Sigmoid colon (tissue), 7 donors: ENCODE data around the gene MIDN. TPM values are rescaled to one million over a fixed set of nuclear protein-coding genes. Genes with fewer than 3 reads are reported as not detected.
A peak's percentile ranks its signal among the peaks of the same experiment; 100 is the strongest.
"Not testable (repeated sequence)": the region's sequence is repeated elsewhere in the genome, so short reads cannot be mapped to it uniquely, and the experiment has no call there.

Source experiments
- DNase-seq: peaks from one replicate; pipeline ENCODE4 v3.0.0-alpha.2; 2019
- H3K27ac ChIP-seq, 4 donors: fragments of 200-600 bp; sonication (generic); one replicate each; pipeline ENCODE4 v1.5.1; 2016 to 2019; ENCODE audit warnings: mild to moderate bottlenecking in 1 of 4
- H3K27me3 ChIP-seq, 3 donors: fragments of 200-600 bp; sonication (generic); one replicate each; pipeline ENCODE4 v1.5.1; 2019; ENCODE audit warnings: mild to moderate bottlenecking in 1 of 3
- H3K36me3 ChIP-seq, 4 donors: fragments of 200-600 bp; sonication (generic); one replicate each; pipeline ENCODE4 v1.5.1; 2016 to 2019
- H3K4me1 ChIP-seq, 4 donors: fragments of 200-600 bp; sonication (generic); one replicate each; pipeline ENCODE4 v1.5.1; 2017 to 2019
- H3K4me3 ChIP-seq, 4 donors: fragments of 200-600 bp; sonication (generic); one replicate each; pipeline ENCODE4 v1.5.1; 2017 to 2019; ENCODE audit warnings: mild to moderate bottlenecking in 2 of 4, moderate library complexity in 1 of 4
- H3K9me3 ChIP-seq, 4 donors: fragments of 200-600 bp in 3 of 4; sonication (generic) in 3 of 4; one replicate each; pipeline versions ENCODE4 v1.5.1 to v1.6.1; 2013 to 2019
- CTCF ChIP-seq, 4 experiments: fragments of 450-650 bp in 3 of 4; fragments of 200-600 bp in 1 of 4; IDR thresholded peaks; one replicate each; pipeline ENCODE4 v1.5.1; 2016 to 2019; ENCODE audit warnings: antibody characterized with exemption in 4 of 4, mild to moderate bottlenecking in 3 of 4, moderate library complexity in 2 of 4
- EP300 ChIP-seq, 4 donors: sonication (generic); formaldehyde crosslinking; IDR thresholded peaks; one replicate each; pipeline ENCODE4 v1.6.1; 2017; ENCODE audit warnings: antibody characterized with exemption in 4 of 4
- POLR2A ChIP-seq, 2 donors: fragments of 450-650 bp; IDR thresholded peaks; one replicate each; pipeline ENCODE4 v1.6.1; 2016; ENCODE audit warnings: antibody characterized with exemption in 2 of 2, mild to moderate bottlenecking in 2 of 2, moderate library complexity in 2 of 2
- POLR2AphosphoS5 ChIP-seq, 4 donors: sonication (generic); formaldehyde crosslinking; IDR thresholded peaks; one replicate each; pipeline ENCODE4 v1.6.1; 2017; ENCODE audit warnings: antibody characterized with exemption in 4 of 4
- WGBS, 2 donors: extraction: QIAGEN DNeasy Blood & Tissue Kit; methylation state at CpG; one replicate each; pipeline ENCODE4 v1.1.7; 2013; 5-methylcytosine and 5-hydroxymethylcytosine counted together
- intact Hi-C: fragments of 100-400 bp; cut with DNase I; formaldehyde crosslinking; loops from one replicate; pipeline ENCODE4 v1.15.1; 2023
- polyA plus RNA-seq, 3 donors: library from polyadenylated mRNA; stranded (reverse); fragments of 200-250 nt; gene quantifications; one replicate each; pipeline ENCODE4 v1.2.3, GENCODE V29; 2013
- total RNA-seq, 4 donors: library from RNA; depleted of rRNA; stranded (reverse); fragments of >200 nt; gene quantifications; one replicate each; pipeline ENCODE4 v1.1.0, GENCODE V29; 2016
- donor health status: healthy with polysubstance abuse.
- donor health status: Bipolar disorder and iron deficiency.
- donor health status: healthy.

The MIDN gene
- total RNA-seq (10 to 100 TPM; 14.6 to 70.3 (median 15.4) TPM), polyA plus RNA-seq (10 to 100 TPM; 42.1 to 87.0 (median 57.7) TPM)

- H3K27ac ChIP-seq: peak within 1 kb of the TSS; percentile 96 to 100 (median 100)
- DNase-seq: peak; percentile 93
- TF ChIP-seq EP300 (IDR thresholded peaks at IDR 0.05): peak in 2 of 4 donors; percentile 60 to 80
- TF ChIP-seq POLR2AphosphoS5 (IDR thresholded peaks at IDR 0.05): peak; percentile 92 to 96 (median 94)
- peak; percentile 88 to 92 for TF ChIP-seq POLR2A (IDR thresholded peaks at IDR 0.05)
- no peak for TF ChIP-seq CTCF (IDR thresholded peaks at IDR 0.05)
- H3K4me1 ChIP-seq: peaks cover 16 to 65% (median 61%) of the 10 kb centered on the region in 4 donors
- intact Hi-C loops: no loop called here
- H3K27me3 ChIP-seq: no peaks in the 10 kb centered on the region
- H3K9me3 ChIP-seq: no peaks in the 10 kb centered on the region
- 1% methylated on average over 60 of the region's 60 CpGs for WGBS, 2 donors
- peaks cover 0 to 12% (median 1%) of the 10 kb centered on the region in 4 donors for H3K36me3 ChIP-seq
- H3K4me3 ChIP-seq: peak within 1 kb of the TSS; percentile 75 to 96 (median 82)
Measured at GRCh38 chr19:1248139-1248785, at the start of gene MIDN. MIDN (plus strand) TSS chr19:1248583; CDS start chr19:1250297, 1,714 bp downstream.

- Histone ChIP-seq H3K27ac (no peak overlapping the region), H3K4me1 (no peaks in the 10 kb centered on the region), H3K36me3 (no peaks in the 10 kb centered on the region), H3K9me3 (no peaks in the 10 kb centered on the region), H3K27me3 (no peaks in the 10 kb centered on the region), H3K4me3 (no peak overlapping the region)
- no peak for DNase-seq
- TF ChIP-seq POLR2A (IDR thresholded peaks at IDR 0.05): no peak
- no peak for TF ChIP-seq POLR2AphosphoS5 (IDR thresholded peaks at IDR 0.05)
- TF ChIP-seq EP300 (IDR thresholded peaks at IDR 0.05): no peak
- no peak for TF ChIP-seq CTCF (IDR thresholded peaks at IDR 0.05)
- WGBS, 2 donors: 92 to 94% methylated on average over 10 of the region's 10 CpGs
- intact Hi-C loops: no loop called here
Measured at GRCh38 chr19:1199531-1199930, 48.9 kb upstream of the MIDN start.

- intact Hi-C loops, DNase-seq: not testable (repeated sequence)
- WGBS, 2 donors: 88 to 89% methylated on average over 4 of the region's 4 CpGs
Measured at GRCh38 chr19:1200614-1201013, 47.8 kb upstream of the MIDN start.

GRCh38 chr19:1205114-1206099 lies 43.0 kb upstream of the MIDN start, which contains the start of gene STK11:
STK11 (plus strand) TSS chr19:1205778; CDS start chr19:1206914, 1,136 bp downstream.
- 4% methylated on average over 114 of the region's 114 CpGs for WGBS, 2 donors
- peak within 1 kb of the TSS; percentile 82 to 88 (median 86) for H3K27ac ChIP-seq
- intact Hi-C loops: no loop called here
- peaks cover 0 to 46% (median 36%) of the 10 kb centered on the region in 4 donors for H3K4me1 ChIP-seq
- H3K36me3 ChIP-seq: no peaks in the 10 kb centered on the region
- TF ChIP-seq POLR2AphosphoS5 (IDR thresholded peaks at IDR 0.05) (peak; percentile 82 to 91 (median 88)), CTCF (IDR thresholded peaks at IDR 0.05) (no peak), EP300 (IDR thresholded peaks at IDR 0.05) (no peak), POLR2A (IDR thresholded peaks at IDR 0.05) (peak in 1 of 2 donors; percentile 39)
- H3K4me3 ChIP-seq: peak within 1 kb of the TSS; percentile 47 to 74 (median 70)
- H3K9me3 ChIP-seq: no peaks in the 10 kb centered on the region
- DNase-seq: peak; percentile 99
- no peaks in the 10 kb centered on the region for H3K27me3 ChIP-seq

More at GRCh38 chr19:1200614-1201013, 47.8 kb upstream of the MIDN start:
- not testable (repeated sequence) for H3K4me1 ChIP-seq, H3K9me3 ChIP-seq, H3K27me3 ChIP-seq, H3K4me3 ChIP-seq, H3K27ac ChIP-seq, H3K36me3 ChIP-seq
